Neutrophil (primary cell): ENCODE results near the gene EML6.

Experiments used
- H3K27ac ChIP-seq: fragments of 200-600 bp; sonication (generic); 2 replicates; pipeline ENCODE4 v1.5.1; 2016; ENCODE audit warnings: mild to moderate bottlenecking, moderate library complexity
- H3K27me3 ChIP-seq: fragments of 200-600 bp; sonication (generic); 2 replicates; pipeline ENCODE4 v1.6.0; 2016; ENCODE audit warnings: mild to moderate bottlenecking
- H3K36me3 ChIP-seq: fragments of 200-600 bp; sonication (generic); 2 replicates; pipeline ENCODE4 v1.5.1; 2017
- H3K4me1 ChIP-seq, 2 experiments: fragments of 200-600 bp in 1 of 2; sonication (generic) in 1 of 2; 1 replicate in 1 of 2; 2 replicates in 1 of 2; pipeline versions ENCODE4 v1.5.1 to v1.6.1; 2013 to 2016; ENCODE audit warnings: low read depth in 1 of 2, low read length in 1 of 2, mild to moderate bottlenecking in 1 of 2, moderate library complexity in 1 of 2; ENCODE audit not compliant: control insufficient read depth in 1 of 2, insufficient read depth in 1 of 2
- H3K4me3 ChIP-seq, 2 experiments: fragments of 200-600 bp in 1 of 2; sonication (generic) in 1 of 2; 1 replicate in 1 of 2; 2 replicates in 1 of 2; pipeline ENCODE4 v1.5.1; 2013 to 2016; ENCODE audit warnings: low read depth in 1 of 2, low read length in 1 of 2, mild to moderate bottlenecking in 1 of 2, moderate library complexity in 1 of 2
- H3K9me3 ChIP-seq: fragments of 200-600 bp; sonication (generic); 2 replicates; pipeline ENCODE4 v1.5.1; 2016
- CTCF ChIP-seq: fragments of 200-600 bp; sonication (generic); IDR thresholded peaks from 2 replicates; pipeline ENCODE4 v1.5.1; 2016; ENCODE audit warnings: antibody characterized with exemption

EML6 gene

GRCh38 chr2:54818226-54818625 lies 94.8 kb downstream of the EML6 start:
- no peaks in the 10 kb centered on the region for H3K27me3 ChIP-seq
- no peak overlapping the region for H3K27ac ChIP-seq
- H3K4me1 ChIP-seq: no peaks in the 10 kb centered on the region
- TF ChIP-seq CTCF: no peak
- H3K36me3 ChIP-seq: no peaks in the 10 kb centered on the region
- H3K9me3 ChIP-seq: no peaks in the 10 kb centered on the region
- H3K4me3 ChIP-seq: no peak overlapping the region

GRCh38 chr2:54820558-54820957 lies 97.1 kb downstream of the EML6 start:
- no peak for TF ChIP-seq CTCF
- H3K9me3 ChIP-seq: no peaks in the 10 kb centered on the region
- H3K27ac ChIP-seq: no peak overlapping the region
- H3K4me1 ChIP-seq: no peaks in the 10 kb centered on the region
- H3K36me3 ChIP-seq: no peaks in the 10 kb centered on the region
- H3K4me3 ChIP-seq: no peak overlapping the region
- no peaks in the 10 kb centered on the region for H3K27me3 ChIP-seq

GRCh38 chr2:54824567-54824966 lies 101.1 kb downstream of the EML6 start:
- Histone ChIP-seq H3K4me3 (no peak overlapping the region), H3K9me3 (no peaks in the 10 kb centered on the region), H3K27me3 (no peaks in the 10 kb centered on the region), H3K4me1 (no peaks in the 10 kb centered on the region), H3K36me3 (no peaks in the 10 kb centered on the region), H3K27ac (no peak overlapping the region)
- no peak for TF ChIP-seq CTCF

GRCh38 chr2:54830546-54830945 lies 107.1 kb downstream of the EML6 start:
- no peak overlapping the region for H3K27ac ChIP-seq
- no peaks in the 10 kb centered on the region for H3K9me3 ChIP-seq
- TF ChIP-seq CTCF: no peak
- no peaks in the 10 kb centered on the region for H3K27me3 ChIP-seq
- H3K36me3 ChIP-seq: no peaks in the 10 kb centered on the region
- H3K4me1 ChIP-seq: no peaks in the 10 kb centered on the region
- H3K4me3 ChIP-seq: no peak overlapping the region

- H3K9me3 ChIP-seq: no peaks in the 10 kb centered on the region
- H3K36me3 ChIP-seq: no peaks in the 10 kb centered on the region
- H3K4me1 ChIP-seq: no peaks in the 10 kb centered on the region
- no peak overlapping the region for H3K4me3 ChIP-seq
- H3K27ac ChIP-seq: no peak overlapping the region
- no peaks in the 10 kb centered on the region for H3K27me3 ChIP-seq
- no peak for TF ChIP-seq CTCF
These were observed 108.0 kb downstream of the EML6 start for GRCh38 chr2:54831480-54831879.

GRCh38 chr2:54834721-54835120 lies 111.3 kb downstream of the EML6 start:
- no peak overlapping the region for H3K27ac ChIP-seq
- no peaks in the 10 kb centered on the region for H3K36me3 ChIP-seq
- no peak overlapping the region for H3K4me3 ChIP-seq
- no peak for TF ChIP-seq CTCF
- no peaks in the 10 kb centered on the region for H3K27me3 ChIP-seq
- H3K9me3 ChIP-seq: no peaks in the 10 kb centered on the region
- H3K4me1 ChIP-seq: no peaks in the 10 kb centered on the region
